IMR-90 (cell line): ENCODE results near the gene CIAO2B. TPM values are rescaled to one million over a fixed set of nuclear protein-coding genes. Genes with fewer than 3 reads are reported as not detected.

Experiments
- ATAC-seq: fragments of 200-7000 bp; cut with Tn5 transposase; 2 replicates; pipeline ENCODE4 v1.9.1; 2020; ENCODE audit warnings: low read depth, mild to moderate bottlenecking, moderate library complexity
- BruUV-seq: library from RNA; stranded (reverse); fragments of 400-500 nt; replicated peaks from 2 replicates; lab custom pipeline; 2021; lab: Mats Ljungman, UMichigan
- CTCF ChIA-PET: fragments of 300-600 bp; formaldehyde crosslinking; extraction: SDS; loops from one replicate; lab custom pipeline; 2021; ENCODE audit warnings: antibody characterized with exemption; lab: Yijun Ruan, JAX
- POLR2A ChIA-PET: fragments of 300-600 bp; sonication (Branson Sonifier 250); formaldehyde crosslinking; loops from one replicate; lab custom pipeline; 2022; ENCODE audit warnings: antibody characterized with exemption; ENCODE audit not compliant: unreplicated experiment; lab: Charles Lee
- DNase-seq: peaks from one replicate; pipeline ENCODE4 v3.0.0; 2013
- H2AFZ ChIP-seq: replicated peaks from 2 replicates; pipeline ENCODE3; 2013; ENCODE audit warnings: low read length, mild to moderate bottlenecking; ENCODE audit not compliant: poor library complexity
- H2AK5ac ChIP-seq: 2 replicates; pipeline ENCODE4 v1.6.1; 2013; ENCODE audit warnings: low read depth, low read length, inconsistent platforms
- H2AK9ac ChIP-seq: replicated peaks from 2 replicates; pipeline ENCODE3; 2013; ENCODE audit warnings: mild to moderate bottlenecking, low read depth, low read length, moderate library complexity; ENCODE audit not compliant: poor library complexity
- H2BK120ac ChIP-seq: 2 replicates; pipeline ENCODE4 v1.6.1; 2013; ENCODE audit warnings: low read depth, low read length, inconsistent platforms
- H2BK15ac ChIP-seq: 3 replicates; pipeline ENCODE4 v1.6.1; 2013; ENCODE audit warnings: low read depth, low read length, inconsistent platforms
- H2BK20ac ChIP-seq: 2 replicates; pipeline ENCODE4 v1.6.1; 2013; ENCODE audit warnings: low read depth, mild to moderate bottlenecking, inconsistent platforms, low read length, moderate library complexity
- H2BK5ac ChIP-seq: 2 replicates; pipeline ENCODE4 v1.6.1; 2013; ENCODE audit warnings: mild to moderate bottlenecking, low read depth, low read length, inconsistent platforms; ENCODE audit not compliant: poor library complexity, severe bottlenecking
- H3K14ac ChIP-seq: replicated peaks from 2 replicates; pipeline ENCODE4 v1.6.1; 2013; ENCODE audit warnings: low read depth, low read length, inconsistent platforms
- H3K18ac ChIP-seq: 2 replicates; pipeline ENCODE4 v1.6.1; 2013; ENCODE audit warnings: low read depth, low read length, control low read depth
- H3K23ac ChIP-seq: 2 replicates; pipeline ENCODE4 v1.6.1; 2013; ENCODE audit warnings: low read depth, low read length, inconsistent platforms
- H3K27ac ChIP-seq: 2 replicates; pipeline ENCODE4 v1.5.1; 2013; ENCODE audit warnings: mild to moderate bottlenecking, control low read depth, low read length; ENCODE audit not compliant: insufficient read depth
- H3K27me3 ChIP-seq: 2 replicates; pipeline ENCODE4 v1.6.1; 2013; ENCODE audit warnings: low read length; ENCODE audit not compliant: control insufficient read depth, insufficient read depth
- H3K36me3 ChIP-seq: 2 replicates; pipeline ENCODE4 v1.6.1; 2013; ENCODE audit warnings: low read length, mixed read lengths; ENCODE audit not compliant: control insufficient read depth, insufficient read depth
- H3K4ac ChIP-seq: 2 replicates; pipeline ENCODE4 v1.6.1; 2013; ENCODE audit warnings: low read depth, low read length, inconsistent platforms
- H3K4me1 ChIP-seq: 2 replicates; pipeline ENCODE4 v1.6.1; 2013; ENCODE audit warnings: low read length, mixed read lengths; ENCODE audit not compliant: control insufficient read depth, insufficient read depth
- H3K4me2 ChIP-seq: 2 replicates; pipeline ENCODE4 v1.6.1; 2013; ENCODE audit warnings: low read depth, mild to moderate bottlenecking, control low read depth, low read length, moderate library complexity
- H3K4me3 ChIP-seq: 2 replicates; pipeline ENCODE4 v1.5.1; 2013; ENCODE audit warnings: low read depth, mild to moderate bottlenecking, control low read depth, low read length, moderate library complexity; ENCODE audit not compliant: insufficient read depth
- H3K56ac ChIP-seq: 2 replicates; pipeline ENCODE4 v1.6.1; 2013; ENCODE audit warnings: low read length, inconsistent platforms; ENCODE audit not compliant: insufficient read depth; ENCODE audit errors: extremely low read depth
- H3K79me1 ChIP-seq, 2 experiments: 2 replicates each; pipeline ENCODE4 v1.6.1; 2013; ENCODE audit warnings: low read length in 2 of 2, inconsistent platforms in 1 of 2, low read depth in 1 of 2
- H3K9ac ChIP-seq: 2 replicates; pipeline ENCODE4 v1.6.1; 2013; ENCODE audit warnings: low read depth, low read length, control low read depth
- H3K9me1 ChIP-seq: 2 replicates; pipeline ENCODE4 v1.6.1; 2013; ENCODE audit warnings: low read length, inconsistent platforms; ENCODE audit not compliant: insufficient read depth
- H3K9me3 ChIP-seq: 2 replicates; pipeline ENCODE4 v1.6.1; 2013; ENCODE audit warnings: low read length; ENCODE audit not compliant: control insufficient read depth, insufficient read depth
- H4K20me1 ChIP-seq: 2 replicates; pipeline ENCODE4 v1.6.1; 2013; ENCODE audit warnings: low read length, inconsistent platforms; ENCODE audit not compliant: insufficient read depth
- H4K5ac ChIP-seq: 2 replicates; pipeline ENCODE4 v1.6.1; 2013; ENCODE audit warnings: mild to moderate bottlenecking, low read depth, low read length, control low read depth
- H4K8ac ChIP-seq, 2 experiments: 2 replicates each; pipeline ENCODE4 v1.6.1; 2013; ENCODE audit warnings: low read depth in 2 of 2, low read length in 2 of 2, control low read depth in 1 of 2, inconsistent platforms in 1 of 2
- H4K91ac ChIP-seq: 2 replicates; pipeline ENCODE4 v1.6.1; 2013; ENCODE audit warnings: low read depth, low read length, inconsistent platforms; ENCODE audit not compliant: insufficient read depth
- BHLHE40 ChIP-seq: fragments of 150-350 bp; IDR thresholded peaks from 2 replicates; pipeline ENCODE4 v1.6.1; 2016; ENCODE audit warnings: mild to moderate bottlenecking, low read depth, low read length
- CEBPB ChIP-seq: IDR thresholded peaks from 2 replicates; pipeline ENCODE4 v1.6.1; 2012; ENCODE audit warnings: low read depth, low read length, improper control_type of control experiment
- CHD1 ChIP-seq: IDR thresholded peaks from 2 replicates; pipeline ENCODE4 v1.6.1; 2012; ENCODE audit warnings: low read depth, low read length, improper control_type of control experiment
- FOS ChIP-seq: fragments of 150-350 bp; IDR thresholded peaks from 2 replicates; pipeline ENCODE4 v1.6.1; 2016; ENCODE audit warnings: low read depth, low read length
- MAZ ChIP-seq: IDR thresholded peaks from 2 replicates; pipeline ENCODE4 v1.6.1; 2012; ENCODE audit warnings: low read depth, mild to moderate bottlenecking, low read length, improper control_type of control experiment, moderate library complexity, borderline replicate concordance
- MXI1 ChIP-seq: IDR thresholded peaks from 2 replicates; pipeline ENCODE4 v1.6.1; 2012; ENCODE audit warnings: low read depth, mild to moderate bottlenecking, low read length, moderate library complexity, borderline replicate concordance
- NFE2L2 ChIP-seq: fragments of 150-350 bp; IDR thresholded peaks from 2 replicates; pipeline ENCODE4 v1.6.1; 2016; ENCODE audit warnings: low read depth, mild to moderate bottlenecking, low read length
- POLR2A ChIP-seq: IDR thresholded peaks from 2 replicates; pipeline ENCODE4 v1.6.1; 2012; ENCODE audit warnings: mild to moderate bottlenecking, low read depth, low read length
- RAD21 ChIP-seq: IDR thresholded peaks from 2 replicates; pipeline ENCODE4 v1.6.1; 2012; ENCODE audit warnings: low read length, improper control_type of control experiment
- RCOR1 ChIP-seq: IDR thresholded peaks from 2 replicates; pipeline ENCODE4 v1.6.1; 2012; ENCODE audit warnings: mild to moderate bottlenecking, low read length, improper control_type of control experiment; ENCODE audit not compliant: insufficient replicate concordance
- RFX5 ChIP-seq: IDR thresholded peaks from 2 replicates; pipeline ENCODE4 v1.8.0; 2012; ENCODE audit warnings: low read depth, mild to moderate bottlenecking, low read length, moderate library complexity
- USF2 ChIP-seq: fragments of 150-350 bp; IDR thresholded peaks from 2 replicates; pipeline ENCODE4 v1.6.1; 2017; ENCODE audit warnings: mild to moderate bottlenecking, antibody characterized with exemption, low read length, low read depth
- WGBS, 2 experiments: methylation state at CpG; one replicate each; pipeline versions ENCODE4 v1.1.5 to v1.1.7; 2013; ENCODE audit warnings: missing lambda C conversion rate in 2 of 2; ENCODE audit not compliant: insufficient read length in 1 of 2; ENCODE audit errors: extremely low coverage in 2 of 2; 5-methylcytosine and 5-hydroxymethylcytosine counted together
- dilution Hi-C: fragments of 300-500 bp; cut with HindIII; formaldehyde crosslinking; loops from one replicate; pipeline ENCODE4 v1.14.3; 2018; ENCODE audit warnings: low sequenced_read_pairs; ENCODE audit not compliant: unreplicated experiment
- in situ Hi-C: fragments of 300-500 bp; cut with MboI; formaldehyde crosslinking; loops from 3 replicates; pipeline ENCODE4 v1.14.3; 2019; ENCODE audit warnings: low sequenced_read_pairs, inconsistent platforms, mixed read lengths
- intact Hi-C: fragments of 100-400 bp; cut with micrococcal nuclease; formaldehyde crosslinking; loops from 2 replicates; pipeline ENCODE4 v1.10.0; 2022
- polyA plus RNA-seq, 3 experiments: library from polyadenylated mRNA; depleted of rRNA; stranded (reverse); fragments of >200 nt; gene quantifications; 2 replicates each; pipeline ENCODE4 v1.2.3, GENCODE V29; 2012; ENCODE audit warnings: low replicate concordance in 1 of 3
- total RNA-seq: library from RNA; depleted of rRNA; stranded (reverse); fragments of >200 nt; gene quantifications from 2 replicates; pipeline ENCODE4 v1.2.3, GENCODE V29; 2012

CIAO2B gene
- total and polyA plus RNA-seq, 2 of the 4 experiments (the other 2 are of a cell fraction): 148 to 234 TPM

- TF ChIP-seq NFE2L2 (no peak), CHD1 (no peak)
These were observed 33.3 kb downstream of the CIAO2B start (continued) for GRCh38 chr16:66900721-66901441.

GRCh38 chr16:66899945-66900710 lies 34.1 kb downstream of the CIAO2B start:
- Histone ChIP-seq H3K9ac (peak overlapping the region; percentile 51), H2AFZ (peak overlapping the region; percentile 70), H3K4me1 (peaks cover 42% of the 10 kb centered on the region), H2BK15ac (peak overlapping the region; percentile 67; the same call in 2 of the 3 replicates), H3K36me3 (no peaks in the 10 kb centered on the region), H3K79me1 (peaks cover 0 to 10% of the 10 kb centered on the region in 2 experiments; a peak in 2 of 4 replicates), H2BK120ac (peak overlapping the region; percentile 92), H2BK20ac (peak overlapping the region; percentile 89), H3K9me3 (no peaks in the 10 kb centered on the region), H2BK5ac (peak overlapping the region; percentile 90), H3K4me2 (peak overlapping the region; percentile 74), H3K4ac (peak overlapping the region; percentile 90), H4K91ac (peak overlapping the region; percentile 92), H3K56ac (peak overlapping the region; percentile 41), H4K8ac (peak overlapping the region; percentile 48 to 81), H2AK9ac (peak overlapping the region; percentile 47), H3K27me3 (no peaks in the 10 kb centered on the region), H3K23ac (peak overlapping the region; percentile 57), H3K9me1 (peaks cover 41% of the 10 kb centered on the region), H4K20me1 (no peaks in the 10 kb centered on the region), H3K27ac (peak overlapping the region; percentile 95), H2AK5ac (peak overlapping the region; percentile 89), H3K18ac (peak overlapping the region; percentile 93), H3K14ac (peak overlapping the region; percentile 93), H4K5ac (peak overlapping the region; percentile 90), H3K4me3 (no peak overlapping the region)
- intact Hi-C loops: loop anchor here (10.0 kb wide), 1 partner anchor 255 kb away; the partner anchor contains the start of genes B3GNT9, FBXL8 and TRADD
- ATAC-seq: peak; percentile 59
- peak; percentile 79 for DNase-seq
- 20% methylated on average over 1 of the region's 9 CpGs; no CpG with 5 or more reads in 1 of the 2 experiments for WGBS, 2 experiments
- ChIA-PET POLR2A (interaction anchor here (0.5 kb wide), 1 partner anchor 38 kb away, joined by 3 read pairs; no protein-coding TSS in a partner anchor), CTCF (interaction anchor here (1.6 kb wide), 1 partner anchor 28 kb away, joined by 3 read pairs; no protein-coding TSS in a partner anchor)
- BruUV-seq: no TSS peak
- dilution Hi-C loops: no loop called here
- TF ChIP-seq MAZ (peak; percentile 58; the same call in 1 of the 2 replicates), USF2 (peak; percentile 76), CHD1 (0 out of 2 replicates have a peak, but pooled peaks have one; percentile 70), CEBPB (no peak), MXI1 (no peak), RAD21 (no peak), RFX5 (no peak), POLR2A (no peak), RCOR1 (no peak), FOS (0 out of 2 replicates have a peak, but pooled peaks have one; percentile 24), BHLHE40 (peak; percentile 76)
- in situ Hi-C loops: loop anchor here (5.0 kb wide), 1 partner anchor 32 kb away; the partner anchor contains the start of gene CIAO2B
